ENCODE results near the gene RACGAP1.
A peak's percentile ranks its signal among the peaks of the same experiment; 100 is the strongest.

The RACGAP1 gene

GRCh38 chr12:50055831-50056638 is 30.7 kb upstream of the RACGAP1 start:
- TF ChIP-seq CTCF (IDR thresholded peaks at IDR 0.05; ENCODE audit: control insufficient read depth, insufficient read depth, low read depth, low read length, missing control alignments): peak; percentile 97
- DNase-seq (ENCODE audit: low read depth): no peak
- no peak overlapping the region for H3K4me3 ChIP-seq (ENCODE audit: control insufficient read depth, low read depth, low read length)

GRCh38 chr12:50053583-50053982 is 28.3 kb upstream of the RACGAP1 start:
- no peak for TF ChIP-seq CTCF (IDR thresholded peaks at IDR 0.05; ENCODE audit: control insufficient read depth, insufficient read depth, low read depth, low read length, missing control alignments)
- DNase-seq (ENCODE audit: low read depth): no peak

GRCh38 chr12:50052964-50053363 is 27.7 kb upstream of the RACGAP1 start:
- no peak for TF ChIP-seq CTCF (IDR thresholded peaks at IDR 0.05; ENCODE audit: control insufficient read depth, insufficient read depth, low read depth, low read length, missing control alignments)
- H3K4me3 ChIP-seq (ENCODE audit: control insufficient read depth, low read depth, low read length): no peak overlapping the region
- no peak for DNase-seq (ENCODE audit: low read depth)

More at GRCh38 chr12:50053583-50053982, 28.3 kb upstream of the RACGAP1 start:
- H3K4me3 ChIP-seq (ENCODE audit: control insufficient read depth, low read depth, low read length): no peak overlapping the region

- H3K4me3 ChIP-seq (ENCODE audit: control insufficient read depth, low read depth, low read length): no peak overlapping the region
- TF ChIP-seq CTCF (IDR thresholded peaks at IDR 0.05; ENCODE audit: control insufficient read depth, insufficient read depth, low read depth, low read length, missing control alignments): no peak
- no peak for DNase-seq (ENCODE audit: low read depth)
Measured at GRCh38 chr12:50052544-50052943, 27.2 kb upstream of the RACGAP1 start.

- no peak overlapping the region for H3K4me3 ChIP-seq (ENCODE audit: control insufficient read depth, low read depth, low read length)
- DNase-seq (ENCODE audit: low read depth): no peak
- no peak for TF ChIP-seq CTCF (IDR thresholded peaks at IDR 0.05; ENCODE audit: control insufficient read depth, insufficient read depth, low read depth, low read length, missing control alignments)
Measured at GRCh38 chr12:50051101-50051806, 26.0 kb upstream of the RACGAP1 start.

GRCh38 chr12:50050410-50051098 is 25.3 kb upstream of the RACGAP1 start:
- TF ChIP-seq CTCF (IDR thresholded peaks at IDR 0.05; ENCODE audit: control insufficient read depth, insufficient read depth, low read depth, low read length, missing control alignments): no peak
- DNase-seq (ENCODE audit: low read depth): no peak
- peak overlapping the region; percentile 26 for H3K4me3 ChIP-seq (ENCODE audit: control insufficient read depth, low read depth, low read length)

Measured in AG09309 (cell line).